HepG2 (cell line): ENCODE data around the gene TET3. TPM values are rescaled to one million over a fixed set of nuclear protein-coding genes. Genes with fewer than 3 reads are reported as not detected.
A peak's percentile ranks its signal among the peaks of the same experiment; 100 is the strongest.

Experiments used
- ATAC-seq: fragments of 200-7000 bp; cut with Tn5 transposase; 3 replicates; pipeline ENCODE4 v1.9.1; 2020; ENCODE audit warnings: mild to moderate bottlenecking, moderate library complexity
- BruUV-seq: library from RNA; stranded (reverse); fragments of 400-500 nt; replicated peaks from 2 replicates; lab custom pipeline; 2021; lab: Mats Ljungman, UMichigan
- CTCF ChIA-PET: fragments of 300-600 bp; formaldehyde crosslinking; extraction: SDS; loops from one replicate; lab custom pipeline; 2021; ENCODE audit warnings: low total read pairs, inconsistent platforms, low intra/inter-chr PET ratio; lab: Yijun Ruan, JAX
- POLR2A ChIA-PET: fragments of 350-600 bp; sonication (Branson Sonifier 250); formaldehyde crosslinking; loops from one replicate; lab custom pipeline; 2020; ENCODE audit warnings: antibody characterized with exemption, inconsistent platforms; lab: Yijun Ruan, JAX
- DNase-seq: peaks from one replicate; pipeline ENCODE4 v3.0.0-alpha.2; 2015; ENCODE audit warnings: low spot score
- FAIRE-seq: peaks from 3 replicates; lab custom pipeline; 2011; peaks lifted over from hg19 to GRCh38; lab: Jason Lieb, UNC
- H2AFZ ChIP-seq: one replicate; pipeline ENCODE4 v1.6.1; 2011; ENCODE audit warnings: low read length, inconsistent platforms
- H3K27ac ChIP-seq: fragments of 300-600 bp; 3 replicates; pipeline ENCODE4 v1.8.0; 2011; ENCODE audit warnings: mixed run types, mild to moderate bottlenecking, mixed read lengths, low read length, inconsistent platforms; ENCODE audit not compliant: insufficient read depth; ENCODE audit errors: extremely low read length
- H3K27me3 ChIP-seq, 2 experiments: fragments of 200-600 bp in 1 of 2; 2 replicates in 1 of 2; 3 replicates in 1 of 2; pipeline versions ENCODE4 v1.6.0 to v1.8.0; 2011; ENCODE audit warnings: low read length in 2 of 2, mild to moderate bottlenecking in 2 of 2, moderate library complexity in 2 of 2, inconsistent platforms in 1 of 2; ENCODE audit not compliant: insufficient read depth in 2 of 2, control insufficient read depth in 1 of 2
- H3K36me3 ChIP-seq, 2 experiments: fragments of 200-600 bp in 1 of 2; replicated peaks in 1 of 2; 2 replicates in 1 of 2; 3 replicates in 1 of 2; pipeline versions ENCODE4 v1.5.1 to v1.8.0; 2011; ENCODE audit warnings: low read length in 2 of 2, inconsistent platforms in 1 of 2; ENCODE audit not compliant: insufficient read depth in 2 of 2, control insufficient read depth in 1 of 2
- H3K4me1 ChIP-seq: 2 replicates; pipeline ENCODE4 v1.5.1; 2012; ENCODE audit warnings: low read length, inconsistent platforms; ENCODE audit not compliant: insufficient read depth
- H3K4me2 ChIP-seq: 2 replicates; pipeline ENCODE4 v1.6.0; 2011; ENCODE audit warnings: low read depth, low read length, inconsistent platforms
- H3K4me3 ChIP-seq, 3 experiments: fragments of 200-600 bp in 1 of 3; sonication (generic), shearing (Covaris generic) in 1 of 3; replicated peaks in 1 of 3; 2 replicates each; pipeline ENCODE4 v1.5.1; 2011 to 2016; ENCODE audit warnings: low read length in 3 of 3, inconsistent platforms in 2 of 3, low read depth in 2 of 3, mild to moderate bottlenecking in 2 of 3, control low read depth in 1 of 3, mixed read lengths in 1 of 3; ENCODE audit not compliant: insufficient read depth in 1 of 3
- H3K79me2 ChIP-seq: one replicate; pipeline ENCODE4 v1.6.1; 2011; ENCODE audit warnings: low read length, inconsistent platforms; ENCODE audit not compliant: insufficient read depth
- H3K9ac ChIP-seq: 2 replicates; pipeline ENCODE4 v1.6.0; 2011; ENCODE audit warnings: mild to moderate bottlenecking, low read depth, low read length, inconsistent platforms; ENCODE audit not compliant: insufficient read depth
- H3K9me3 ChIP-seq: 2 replicates; pipeline ENCODE4 v1.5.1; 2012; ENCODE audit warnings: mild to moderate bottlenecking, low read length
- H4K20me1 ChIP-seq: 2 replicates; pipeline ENCODE4 v1.6.0; 2011; ENCODE audit warnings: inconsistent platforms, mild to moderate bottlenecking, low read length, moderate library complexity; ENCODE audit not compliant: insufficient read depth
- HNF4A ChIP-seq: sonication (generic); formaldehyde crosslinking; IDR thresholded peaks from 2 replicates; pipeline ENCODE4 v1.4.0; 2020; ENCODE audit warnings: missing genetic modification reagents
- REST ChIP-seq, 2 experiments: IDR thresholded peaks; 2 replicates each; pipeline ENCODE4 v1.6.1; 2011 to 2012; ENCODE audit warnings: low read length in 2 of 2, borderline replicate concordance in 1 of 2, low read depth in 1 of 2, mild to moderate bottlenecking in 1 of 2, moderate library complexity in 1 of 2
- ZBTB3 ChIP-seq: sonication (generic); formaldehyde crosslinking; IDR thresholded peaks from 2 replicates; pipeline ENCODE4 v1.4.0; 2020; ENCODE audit warnings: low read depth, mild to moderate bottlenecking, moderate library complexity, missing genetic modification reagents, borderline replicate concordance
- ZBTB38 ChIP-seq: sonication (generic); formaldehyde crosslinking; IDR thresholded peaks from 2 replicates; pipeline ENCODE4 v1.5.1; 2020; ENCODE audit warnings: mild to moderate bottlenecking, missing genetic modification reagents
- ZFX ChIP-seq: sonication (generic); formaldehyde crosslinking; IDR thresholded peaks from 2 replicates; pipeline ENCODE4 v1.4.0; 2020; ENCODE audit warnings: mild to moderate bottlenecking, low read depth, missing genetic modification reagents, moderate library complexity
- WGBS: methylation state at CpG from one replicate; pipeline ENCODE4 v1.1.6; 2017; ENCODE audit warnings: low lambda C conversion rate; 5-methylcytosine and 5-hydroxymethylcytosine counted together
- in situ Hi-C: cut with HindIII; loops from 2 replicates; pipeline ENCODE4 v1.10.0; 2017; ENCODE audit warnings: low pct_unique_long_range_greater_than_20kb; ENCODE audit not compliant: extremely low pct_ligation_motif_present
- intact Hi-C: fragments of 100-400 bp; cut with micrococcal nuclease; formaldehyde crosslinking; loops from one replicate; pipeline ENCODE4 v1.10.0; 2022; ENCODE audit not compliant: unreplicated experiment
- polyA plus RNA-seq, 8 experiments: library from polyadenylated mRNA; depleted of rRNA in 3 of 8; stranded (reverse) in 7 of 8; unstranded in 1 of 8; fragments of >200 nt; fragmentation: Illumina TruSeq in 4 of 8; extraction: Trizol in 4 of 8; gene quantifications; 2 replicates each; pipeline versions ENCODE4 v1.2.1 to v1.2.3, GENCODE V29; 2011 to 2016; ENCODE audit warnings: low read depth in 4 of 8, missing spikeins in 1 of 8, mixed read lengths in 1 of 8; ENCODE audit not compliant: insufficient read depth in 1 of 8
- total RNA-seq, 5 experiments: library from RNA; depleted of rRNA; stranded (reverse); fragments of >200 nt; fragmentation: Illumina TruSeq; extraction: Trizol; gene quantifications; 2 replicates each; pipeline ENCODE4 v1.2.3, GENCODE V29; 2016; ENCODE audit warnings: low read depth in 1 of 5

Gene TET3
- total and polyA plus RNA-seq, 2 of the 13 experiments (the other 11 are each of a cell fraction or from before 2014, with no cell fraction given): 4.3 to 6.8 TPM

- Histone ChIP-seq H3K4me2 (no peak overlapping the region), H4K20me1 (no peaks in the 10 kb centered on the region; the same call in 1 of the 2 replicates), H3K27me3 (no peaks in the 10 kb centered on the region), H3K27ac (no peak overlapping the region), H3K36me3 (peaks cover 5 to 16% of the 10 kb centered on the region in 2 experiments; a peak in 4 of 5 replicates), H3K9ac (no peak overlapping the region), H3K9me3 (no peaks in the 10 kb centered on the region), H3K4me1 (0 out of 2 replicates have a peak, but pooled peaks cover 12% of the 10 kb centered on the region), H3K79me2 (peaks cover 16% of the 10 kb centered on the region), H3K4me3 (no peak overlapping the region), H2AFZ (no peak overlapping the region)
- intact Hi-C loops (no loop called here), in situ Hi-C loops (no loop called here)
- BruUV-seq: no TSS peak
- no peak for TF ChIP-seq ZBTB3 (CRISPR knock-in tag)
- no peak for TF ChIP-seq REST (IDR thresholded peaks at IDR 0.05; ENCODE audit: borderline replicate concordance in 1 of 2, low read depth in 1 of 2, low read length in 2 of 2)
- TF ChIP-seq ZBTB38: 0 out of 2 replicates have a peak, but pooled peaks have one; percentile 51
- TF ChIP-seq ZFX (CRISPR knock-in tag): 0 out of 2 replicates have a peak, but pooled peaks have one; percentile 22
- TF ChIP-seq HNF4A (CRISPR knock-in tag): 0 out of 2 replicates have a peak, but pooled peaks have one; percentile 23
- ATAC-seq (peak; percentile 53), FAIRE-seq (no peak), DNase-seq (no peak)
- CTCF ChIA-PET: no interaction called here
- 79% methylated on average over 5 of the region's 5 CpGs for WGBS
- POLR2A ChIA-PET: no interaction called here
Measured at GRCh38 chr2:74011246-74011645, 26.5 kb downstream of the TET3 start.
